GM21423 (cell line): ENCODE data around the gene EEF1AKMT3.

Source experiments
- ATAC-seq: cut with Tn5 transposase; IDR thresholded peaks from one replicate; pipeline ENCODE4 v1.9.1; 2021; ENCODE audit warnings: mild to moderate bottlenecking, moderate library complexity; ENCODE audit not compliant: unreplicated experiment

Gene EEF1AKMT3

GRCh38 chr12:57772429-57773322 lies at the start of gene EEF1AKMT3:
EEF1AKMT3 (plus strand) TSS chr12:57772614; CDS start chr12:57772725, 111 bp downstream.
- peak; percentile 26 for ATAC-seq

- no peak for ATAC-seq
Measured at GRCh38 chr12:57722716-57723629, 49.4 kb upstream of the EEF1AKMT3 start.

- no peak for ATAC-seq
Measured at GRCh38 chr12:57723630-57723962, 48.8 kb upstream of the EEF1AKMT3 start.

- ATAC-seq, result no peak
Measured at GRCh38 chr12:57724003-57724935, 48.1 kb upstream of the EEF1AKMT3 start.

DNA sequence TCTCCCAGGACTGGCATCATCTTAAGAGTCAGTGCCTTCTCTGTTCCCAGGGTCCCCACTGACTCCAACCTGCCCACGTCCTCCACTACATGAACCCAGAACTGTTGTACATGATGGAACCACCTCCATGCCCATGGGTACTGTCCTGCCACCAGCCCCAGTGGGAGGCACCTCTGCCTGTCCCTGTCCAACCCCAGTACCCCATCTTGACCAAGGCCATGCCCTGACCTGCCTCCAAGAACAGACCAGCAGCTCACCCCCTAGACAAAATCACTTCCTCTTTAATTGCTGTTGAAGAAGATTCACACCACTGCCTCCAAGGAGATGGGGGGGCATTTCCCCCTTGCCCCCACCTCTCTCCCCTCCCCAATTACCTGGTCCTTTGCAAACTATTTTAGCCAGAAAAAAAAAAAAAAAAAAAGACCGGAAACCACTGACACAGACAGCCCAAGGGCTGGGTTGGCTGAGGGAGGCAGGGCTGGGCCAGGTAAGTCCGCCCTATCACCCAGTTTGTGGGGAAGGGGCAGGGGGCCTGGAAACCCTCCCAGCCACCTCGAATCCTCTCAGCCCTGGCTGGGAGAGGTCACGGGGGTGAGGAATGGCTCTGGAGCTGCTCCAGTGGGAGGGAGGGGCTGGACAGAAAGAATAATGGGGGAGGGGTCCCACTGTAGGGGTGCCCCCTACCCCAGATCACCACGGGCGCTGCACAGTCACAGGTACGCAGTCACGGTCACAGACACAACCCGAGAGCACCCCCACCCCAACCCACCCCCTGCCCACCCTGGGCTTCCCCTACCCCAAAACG lies 47.3 kb upstream of the EEF1AKMT3 start:
- ATAC-seq, result no peak

- ATAC-seq, result no peak
Measured at GRCh38 chr12:57725851-57726150, 46.6 kb upstream of the EEF1AKMT3 start.

DNA sequence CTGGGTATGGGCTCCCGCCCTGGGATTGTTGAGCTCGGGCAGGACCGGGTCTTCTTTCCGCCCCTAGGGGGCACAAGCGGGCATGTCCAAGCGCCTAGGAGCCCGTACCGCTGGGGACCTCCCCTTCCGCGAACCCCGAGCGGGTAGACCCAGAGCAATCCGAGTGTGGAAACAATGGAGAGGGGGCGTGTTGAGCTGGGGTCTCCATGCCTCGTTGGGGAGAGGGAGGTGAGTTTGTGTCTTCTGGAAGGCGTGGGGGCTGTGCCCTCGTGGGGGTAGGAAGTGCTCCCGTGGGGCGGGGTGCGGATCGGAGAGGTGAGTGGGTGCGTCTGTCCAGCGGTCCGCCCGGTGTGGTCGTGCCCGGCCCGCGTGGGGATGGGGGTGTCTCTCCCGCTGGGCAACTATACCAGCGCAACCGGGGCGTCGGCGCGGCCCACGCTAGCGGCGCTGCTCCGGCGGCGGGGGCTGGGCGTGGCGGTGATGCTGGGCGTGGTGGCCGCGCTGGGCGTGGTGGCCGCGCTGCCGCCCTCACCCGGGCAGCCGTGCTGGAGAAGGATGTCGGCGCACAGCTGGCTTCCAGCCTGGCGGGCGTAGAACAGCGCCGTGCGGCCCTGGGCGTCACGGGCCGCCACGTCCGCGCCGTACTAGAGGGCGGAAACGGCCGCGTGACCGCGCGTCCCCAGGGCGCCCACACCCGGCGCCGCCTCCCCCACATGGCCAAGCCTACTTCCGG lies 46.1 kb upstream of the EEF1AKMT3 start:
- no peak for ATAC-seq

- ATAC-seq, result no peak
Measured at GRCh38 chr12:57726884-57727757, 45.3 kb upstream of the EEF1AKMT3 start.

GRCh38 chr12:57727758-57728395 lies 44.5 kb upstream of the EEF1AKMT3 start:
- ATAC-seq, result no peak

DNA sequence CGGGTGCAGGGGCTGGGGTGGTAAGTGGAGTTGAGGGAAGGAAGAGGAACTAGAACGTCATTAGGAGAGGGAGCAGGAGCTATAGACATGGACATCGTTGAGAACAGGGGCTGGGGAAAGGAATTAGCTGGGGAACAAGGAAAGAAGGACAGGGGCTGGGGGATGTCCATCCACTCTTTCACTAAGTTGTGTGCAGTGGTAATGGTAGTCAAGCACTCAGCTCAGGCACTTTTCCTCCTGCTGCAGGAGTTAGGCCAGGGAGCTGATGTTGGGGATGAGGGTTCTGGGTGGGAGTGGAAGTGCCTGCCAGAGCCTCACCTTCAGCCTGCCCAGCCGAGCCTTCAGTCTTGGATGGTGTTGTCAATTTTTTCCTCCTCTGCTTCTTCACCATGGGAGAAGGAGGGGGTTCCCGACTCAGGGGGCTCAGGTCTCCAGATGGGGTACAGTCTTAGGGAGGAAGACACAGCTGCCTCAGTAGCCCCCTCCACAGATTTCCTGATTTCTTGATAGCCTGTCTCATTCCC lies 43.0 kb upstream of the EEF1AKMT3 start:
- ATAC-seq, result no peak

DNA sequence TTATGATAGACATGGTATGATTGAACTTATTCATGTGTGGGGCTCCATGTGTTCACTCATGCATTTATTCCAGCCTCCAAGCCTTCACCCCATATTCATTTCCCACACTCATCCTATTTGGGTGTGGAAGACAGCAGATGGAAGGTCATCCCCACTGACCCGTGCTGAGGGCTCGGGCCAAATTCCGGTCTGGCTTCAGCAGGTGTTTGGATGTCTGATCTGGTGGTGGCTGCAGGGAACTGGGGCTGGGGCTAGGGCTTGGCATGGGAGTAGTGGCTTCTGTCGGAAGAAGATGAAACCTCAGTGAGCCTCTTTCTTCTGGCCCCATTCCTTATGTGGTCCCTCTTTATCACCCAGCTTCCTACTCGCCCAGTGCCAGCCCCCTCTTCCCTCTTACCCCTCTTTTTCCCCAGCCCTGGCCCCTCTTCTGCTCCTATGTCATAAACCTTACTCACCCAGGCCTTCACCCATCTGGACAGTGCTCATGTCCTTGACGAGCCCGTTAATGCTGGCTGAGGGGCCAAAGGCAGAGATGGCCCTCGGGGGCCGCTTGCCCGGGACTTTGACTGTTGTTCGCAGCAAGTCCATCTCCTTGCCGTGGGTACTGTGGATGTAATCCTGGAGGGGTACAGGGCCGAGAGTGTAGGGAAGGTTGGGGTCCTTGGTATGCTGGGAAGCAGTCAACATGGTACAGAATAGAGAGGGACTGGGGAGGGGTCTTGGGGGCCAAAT lies 41.9 kb upstream of the EEF1AKMT3 start:
- ATAC-seq, result no peak

DNA sequence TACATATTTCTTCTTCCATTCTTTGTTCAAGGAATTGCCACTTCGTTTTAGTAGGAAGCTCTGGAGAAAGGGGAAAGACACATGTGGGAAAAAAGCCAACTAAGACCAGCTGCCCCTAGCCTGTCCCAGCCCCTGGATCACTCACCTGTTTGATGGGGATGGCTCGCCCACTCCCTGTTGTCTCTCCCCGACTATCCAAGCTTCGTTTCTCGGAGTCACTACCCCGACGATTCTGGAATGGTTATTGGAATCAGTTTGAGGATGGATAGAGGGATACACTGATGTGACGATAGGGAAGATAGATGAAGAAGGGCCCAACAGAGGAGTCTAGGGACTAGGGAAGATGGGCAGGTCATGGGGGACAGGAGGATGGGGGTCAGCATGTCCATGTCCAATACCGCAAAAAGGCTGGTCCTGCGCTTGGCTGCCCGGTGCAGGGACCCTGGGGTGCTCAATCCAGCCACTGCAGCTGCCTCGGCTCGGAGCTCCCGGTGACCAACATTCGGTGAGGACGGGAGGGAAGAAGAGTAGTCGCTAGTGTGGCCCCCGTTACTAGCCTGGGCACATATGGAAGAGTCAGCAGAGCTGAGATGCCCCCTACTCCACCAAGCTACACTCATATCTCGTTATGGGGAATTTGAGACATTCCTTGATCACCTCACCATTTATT lies 40.9 kb upstream of the EEF1AKMT3 start:
- ATAC-seq, result no peak

DNA sequence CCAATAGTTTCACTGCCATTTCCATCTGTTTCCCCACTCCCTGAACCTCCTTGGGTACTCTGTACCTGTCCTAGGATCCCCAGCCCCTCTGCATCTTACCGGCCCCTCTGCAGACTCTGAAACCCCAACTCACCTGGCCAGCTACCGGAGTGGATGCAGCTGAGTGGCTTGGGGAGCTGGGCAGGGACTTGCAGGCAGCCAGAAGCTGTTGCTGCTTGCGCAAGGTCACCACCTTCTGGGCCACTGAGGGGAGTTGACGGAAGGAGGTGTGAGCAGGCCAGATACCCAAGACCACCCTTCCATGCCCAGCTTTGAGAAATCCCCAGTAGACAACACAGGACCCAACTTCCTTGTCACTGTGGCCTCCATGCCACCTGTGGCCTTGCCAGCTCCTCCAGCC lies 40.1 kb upstream of the EEF1AKMT3 start:
- no peak for ATAC-seq

DNA sequence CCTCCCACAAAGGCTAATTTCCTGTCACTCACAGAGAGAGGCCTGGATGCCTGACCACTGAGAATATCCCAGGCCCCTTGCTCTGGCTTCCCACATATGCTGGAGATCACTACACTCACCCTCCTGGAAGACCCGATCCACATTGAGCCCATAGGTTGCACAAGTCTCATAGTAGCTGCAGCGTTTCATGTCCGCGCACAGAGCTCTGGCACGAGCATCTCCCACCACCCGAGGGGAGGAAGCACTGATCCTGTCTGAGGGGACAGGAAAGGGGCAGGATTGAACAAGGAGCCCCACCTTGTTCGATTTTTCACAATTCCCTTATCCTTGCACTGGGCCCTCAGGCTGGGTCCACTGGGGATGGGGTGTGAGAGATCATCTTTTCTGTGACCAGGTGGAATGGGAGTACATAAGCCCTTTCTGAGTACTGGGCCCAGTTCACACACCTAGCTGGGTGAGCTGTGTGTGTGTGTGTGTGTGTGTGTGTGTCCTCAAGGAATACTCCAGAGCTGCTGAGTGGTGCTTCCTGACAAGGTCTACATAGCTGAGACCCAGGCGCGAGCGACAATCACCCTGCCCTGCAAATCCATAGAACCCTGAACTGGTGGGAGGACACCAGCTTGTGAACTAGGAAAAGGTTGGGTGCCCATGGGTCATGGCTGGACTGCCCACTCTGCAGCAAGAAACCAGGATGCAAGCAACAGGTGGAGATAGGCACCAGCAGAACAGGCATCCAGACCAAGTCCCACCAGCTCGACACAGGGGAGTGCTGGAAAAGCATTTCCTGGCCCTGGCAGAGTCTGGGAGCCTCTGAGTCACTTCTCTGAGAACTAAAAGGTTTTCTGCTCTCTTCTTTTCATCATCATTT lies 39.5 kb upstream of the EEF1AKMT3 start:
- ATAC-seq, result no peak

GRCh38 chr12:57733928-57734327 lies 38.5 kb upstream of the EEF1AKMT3 start:
- ATAC-seq, result no peak

DNA sequence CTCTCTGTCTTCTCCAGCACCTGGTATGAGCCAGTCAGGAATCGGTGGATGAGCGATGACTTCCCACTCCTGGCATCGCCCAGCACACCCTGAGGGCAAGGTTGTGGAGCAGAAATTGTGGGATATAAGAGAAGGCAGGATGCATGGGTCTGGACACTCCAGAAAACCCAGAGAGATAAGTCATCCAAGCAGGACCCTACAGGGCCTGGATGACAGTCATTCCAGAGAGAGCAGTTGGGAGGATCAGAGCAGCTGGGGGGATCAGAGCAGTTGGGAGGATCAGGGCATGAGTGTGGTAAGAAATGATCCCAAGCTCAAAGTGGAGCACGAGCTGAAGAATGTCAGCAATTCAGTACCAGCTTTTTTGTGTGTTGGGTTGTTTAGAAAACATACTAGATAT lies 37.8 kb upstream of the EEF1AKMT3 start:
- no peak for ATAC-seq
